HS-27A (cell line): ENCODE results near the gene ACE.

ENCODE experiments used
- DNase-seq: peaks from one replicate; pipeline ENCODE4 v3.0.0-alpha.2; 2012; ENCODE audit warnings: low read depth, missing footprints

Gene ACE

GRCh38 chr17:63476854-63477479, at the start of gene ACE:
TSS of gene ACE (plus strand) at chr17:63477061. CDS start at chr17:63477095, 34 bp downstream.
- no peak for DNase-seq

DNA sequence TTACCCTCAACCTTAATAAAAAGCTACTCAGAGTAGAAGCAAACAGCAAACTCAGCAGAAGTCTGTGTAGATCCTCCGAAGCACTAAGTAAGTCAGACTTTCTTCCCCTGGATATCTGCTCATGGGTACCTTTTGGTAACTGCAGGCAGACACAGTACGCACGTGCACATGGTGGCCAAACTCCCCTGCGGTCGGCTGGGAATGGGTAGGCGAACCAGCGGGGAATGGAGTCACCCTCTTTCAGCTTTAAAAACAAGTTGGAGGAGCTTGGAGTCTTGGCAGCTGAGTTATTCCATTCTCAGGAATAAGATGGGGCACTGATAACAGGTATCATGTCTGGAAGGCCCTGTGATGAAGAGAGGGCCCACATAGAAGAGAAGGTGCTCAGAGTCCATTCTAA, 47.1 kb upstream of the ACE start:
- DNase-seq: no peak

DNA sequence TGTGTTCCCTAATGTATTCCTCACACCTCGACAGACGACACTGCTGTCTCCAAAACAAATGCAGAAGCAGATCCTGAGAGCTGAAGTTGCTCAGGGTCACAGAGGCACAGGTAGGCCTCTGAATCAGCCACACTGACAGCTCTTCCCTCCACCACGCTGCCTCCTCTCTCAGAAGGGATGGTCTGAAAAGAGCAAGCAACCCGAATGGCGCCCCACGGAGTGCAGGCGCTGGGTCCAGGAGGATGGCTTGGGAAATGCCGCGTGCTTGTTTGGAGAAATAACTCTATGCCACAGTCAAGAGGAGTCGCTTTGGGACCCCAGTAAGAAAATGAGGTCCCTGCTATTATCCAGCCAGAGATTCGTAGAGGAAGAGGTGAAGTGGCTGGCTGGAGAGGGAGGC, 46.6 kb upstream of the ACE start:
- no peak for DNase-seq

DNA sequence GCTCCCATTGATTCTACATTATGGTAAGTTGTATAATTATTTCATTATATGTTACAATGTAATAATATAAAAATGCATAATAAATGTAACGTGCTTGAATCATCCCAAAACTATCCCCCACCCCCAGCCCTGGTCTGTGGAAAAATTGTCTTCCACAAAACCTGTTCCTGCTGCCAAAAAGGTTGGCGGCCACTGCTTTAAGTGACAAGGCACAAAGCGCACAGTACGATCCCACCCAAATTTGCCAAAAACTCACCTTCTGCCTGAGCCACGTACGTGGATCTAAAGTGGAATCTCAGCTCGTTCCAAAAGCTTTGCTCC, 45.3 kb upstream of the ACE start:
- no peak for DNase-seq

DNA sequence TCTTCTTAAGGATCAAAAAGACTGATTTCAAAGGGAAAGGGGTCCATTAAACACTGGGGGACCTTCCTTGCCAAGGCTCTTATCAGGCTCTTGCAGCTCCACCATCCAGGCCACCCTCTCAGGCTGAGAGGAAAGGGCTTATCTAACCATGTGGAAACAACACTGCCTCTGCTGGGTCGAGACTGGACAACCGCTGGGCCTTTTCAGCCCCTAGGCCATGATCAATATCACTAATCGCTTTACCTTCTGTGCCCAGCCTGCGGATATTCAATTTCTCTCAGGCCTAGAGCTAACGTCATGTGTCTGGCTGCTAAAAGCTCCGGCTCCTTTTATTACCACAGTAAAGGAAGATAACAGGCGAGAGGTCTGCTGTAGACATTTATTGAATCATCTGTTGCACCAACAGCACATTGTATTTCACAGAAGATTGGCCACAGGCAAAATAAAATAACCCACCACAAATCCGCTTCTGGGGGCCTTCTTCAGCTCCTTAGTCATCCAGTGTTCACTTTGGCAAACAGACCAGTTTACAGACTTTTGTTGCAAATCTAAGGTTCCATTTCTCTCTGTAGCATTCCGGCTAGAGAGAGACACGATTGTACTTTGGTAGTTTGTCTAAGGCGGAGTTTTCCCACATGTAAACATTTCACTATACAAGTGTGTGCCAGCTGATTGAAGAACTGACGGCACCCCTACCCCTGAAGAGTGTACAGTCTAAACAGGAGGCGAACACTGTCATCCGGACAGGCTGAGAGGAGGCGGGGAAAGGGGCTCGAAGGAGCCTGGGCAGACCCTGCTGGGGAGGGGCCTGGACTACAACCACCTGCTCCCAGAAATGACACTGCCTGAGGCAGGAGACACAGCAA, 44.7 kb upstream of the ACE start:
- no peak for DNase-seq

GRCh38 chr17:63433746-63434591, 42.9 kb upstream of the ACE start:
- DNase-seq: no peak

GRCh38 chr17:63434951-63435571, 41.8 kb upstream of the ACE start:
- no peak for DNase-seq

GRCh38 chr17:63435681-63436522, 41.0 kb upstream of the ACE start:
- no peak for DNase-seq

- no peak for DNase-seq
Measured at GRCh38 chr17:63436523-63437110, 40.2 kb upstream of the ACE start.

- no peak for DNase-seq
Measured at GRCh38 chr17:63437287-63438091, 39.4 kb upstream of the ACE start.

GRCh38 chr17:63438092-63439051, 38.5 kb upstream of the ACE start:
- DNase-seq: no peak

GRCh38 chr17:63439687-63440086, 37.2 kb upstream of the ACE start:
- no peak for DNase-seq

DNA sequence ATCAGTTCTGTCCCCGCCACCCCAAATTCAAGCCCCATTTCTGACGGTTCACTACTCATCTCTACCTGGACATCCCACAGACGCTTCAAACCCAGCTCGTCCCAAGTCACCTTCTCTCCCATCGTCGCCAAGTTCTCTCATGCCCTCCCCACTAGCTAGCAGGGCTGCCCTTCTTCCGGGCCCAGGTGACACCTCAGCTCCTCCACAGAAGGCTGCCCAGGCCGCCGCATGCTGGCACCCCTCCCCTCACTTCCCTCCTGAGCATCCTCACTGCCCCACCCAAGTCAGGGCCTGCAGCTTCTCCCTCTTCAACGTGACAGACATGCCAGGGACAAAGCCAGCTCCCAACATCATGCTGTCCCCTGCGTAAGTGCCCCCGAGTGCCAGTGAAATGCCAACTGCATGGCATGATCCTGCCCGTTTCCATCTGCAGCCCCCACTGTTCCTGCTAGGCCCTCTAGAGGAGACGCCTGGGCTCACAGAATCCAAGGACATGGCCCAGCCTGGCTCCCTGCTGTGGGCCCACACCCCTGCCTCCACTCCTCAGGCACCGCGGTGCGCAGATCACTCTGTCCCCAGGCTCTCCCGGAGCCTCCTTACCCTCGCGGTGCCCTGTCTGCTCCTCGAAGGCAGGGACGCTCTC, 36.6 kb upstream of the ACE start:
- no peak for DNase-seq

DNA sequence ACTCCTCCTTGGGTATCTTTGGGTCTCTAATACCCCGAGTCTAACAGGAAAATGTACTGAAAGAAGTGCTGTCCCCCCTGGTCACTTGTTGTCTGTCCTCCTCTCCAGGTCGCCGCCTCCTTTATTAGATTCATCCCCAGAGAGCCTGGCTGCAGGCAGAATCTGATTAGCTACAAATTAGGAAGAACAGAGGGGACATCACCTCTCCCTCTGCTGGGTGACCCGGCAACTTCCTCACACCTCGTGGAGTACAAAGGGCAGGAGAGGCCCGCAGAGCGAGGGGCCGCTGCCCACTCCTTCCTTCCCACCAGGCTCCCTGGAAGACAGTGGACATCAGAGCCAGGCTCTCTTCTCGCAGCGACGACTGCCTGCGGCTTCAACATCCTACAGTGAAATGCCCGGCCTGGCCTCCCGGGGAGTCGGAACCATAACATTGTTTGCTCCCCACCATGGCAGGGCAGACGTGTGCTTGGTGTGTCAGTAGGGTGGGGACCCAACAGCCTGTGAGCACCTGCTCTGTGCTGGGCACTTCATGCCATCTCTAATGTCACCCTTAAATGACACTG, 36.0 kb upstream of the ACE start:
- no peak for DNase-seq

- DNase-seq: no peak
Measured at GRCh38 chr17:63441654-63442053, 35.2 kb upstream of the ACE start.

DNA sequence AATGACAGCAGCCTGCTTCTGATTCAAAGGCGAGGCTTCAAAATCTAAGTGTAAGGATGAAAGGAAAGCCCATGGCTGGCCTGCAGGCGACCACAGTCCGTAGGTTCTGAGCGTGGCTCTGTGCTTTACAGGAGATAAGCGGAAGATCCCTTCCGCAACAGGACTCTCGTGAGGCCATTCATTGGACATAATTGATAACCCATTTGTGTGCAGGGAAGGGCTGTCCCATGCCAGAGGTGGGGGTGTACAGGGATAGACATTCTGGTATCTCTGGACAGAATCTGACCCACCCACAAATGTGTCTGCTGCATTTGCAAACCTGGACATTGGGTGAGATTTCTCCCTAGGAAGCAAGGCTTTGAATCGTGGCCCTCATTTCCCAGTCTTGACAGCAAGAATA, 34.8 kb upstream of the ACE start:
- no peak for DNase-seq

DNA sequence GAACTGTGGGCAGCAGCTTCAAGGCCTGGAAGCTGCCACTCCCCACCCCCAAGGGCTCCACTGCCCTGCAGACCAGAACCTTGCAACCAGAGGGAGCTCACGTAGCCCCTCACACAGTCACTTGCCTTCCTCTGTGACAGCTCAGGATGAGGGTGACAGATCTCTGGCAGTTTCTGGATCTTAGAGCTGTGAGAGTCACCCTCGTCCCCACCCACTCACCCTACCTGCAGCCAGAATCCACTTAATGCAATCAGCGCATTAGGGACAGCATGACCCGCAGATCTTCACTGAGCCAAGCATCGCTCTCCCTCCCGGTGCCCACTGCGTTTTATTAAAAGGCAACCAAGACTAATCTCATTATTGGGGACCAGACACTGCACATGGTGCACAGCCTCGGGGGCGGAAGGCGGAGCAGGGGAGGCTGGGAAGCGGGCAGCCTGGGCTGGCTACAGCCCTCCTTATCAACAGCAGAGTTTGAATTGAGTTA, 34.3 kb upstream of the ACE start:
- DNase-seq: no peak

GRCh38 chr17:63443053-63443452, 33.8 kb upstream of the ACE start:
- no peak for DNase-seq
